Measurements from ENCODE around the gene TPST2. TPM values are rescaled to one million over a fixed set of nuclear protein-coding genes. Genes with fewer than 3 reads are reported as not detected.

Gene TPST2
- total RNA-seq, 1 donor from 2014 or later, result 10.7 TPM

- H3K4me3 Mint-ChIP-seq, result no peak overlapping the region
- H3K27ac Mint-ChIP-seq (ENCODE audit: unreplicated experiment), result no peak overlapping the region
- TF ChIP-seq, protein P1, sequence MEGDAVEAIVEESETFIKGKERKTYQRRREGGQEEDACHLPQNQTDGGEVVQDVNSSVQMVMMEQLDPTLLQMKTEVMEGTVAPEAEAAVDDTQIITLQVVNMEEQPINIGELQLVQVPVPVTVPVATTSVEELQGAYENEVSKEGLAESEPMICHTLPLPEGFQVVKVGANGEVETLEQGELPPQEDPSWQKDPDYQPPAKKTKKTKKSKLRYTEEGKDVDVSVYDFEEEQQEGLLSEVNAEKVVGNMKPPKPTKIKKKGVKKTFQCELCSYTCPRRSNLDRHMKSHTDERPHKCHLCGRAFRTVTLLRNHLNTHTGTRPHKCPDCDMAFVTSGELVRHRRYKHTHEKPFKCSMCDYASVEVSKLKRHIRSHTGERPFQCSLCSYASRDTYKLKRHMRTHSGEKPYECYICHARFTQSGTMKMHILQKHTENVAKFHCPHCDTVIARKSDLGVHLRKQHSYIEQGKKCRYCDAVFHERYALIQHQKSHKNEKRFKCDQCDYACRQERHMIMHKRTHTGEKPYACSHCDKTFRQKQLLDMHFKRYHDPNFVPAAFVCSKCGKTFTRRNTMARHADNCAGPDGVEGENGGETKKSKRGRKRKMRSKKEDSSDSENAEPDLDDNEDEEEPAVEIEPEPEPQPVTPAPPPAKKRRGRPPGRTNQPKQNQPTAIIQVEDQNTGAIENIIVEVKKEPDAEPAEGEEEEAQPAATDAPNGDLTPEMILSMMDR (conservative IDR thresholded peaks at IDR 0.05), result no peak
- DNase-seq (ENCODE audit: low read depth, low spot score), result no peak
- H3K27me3 Mint-ChIP-seq (ENCODE audit: low read depth), result peaks cover 2% of the 10 kb centered on the region
- H3K36me3 Mint-ChIP-seq (ENCODE audit: low read depth), result no peaks in the 10 kb centered on the region
- H3K4me1 Mint-ChIP-seq, result peaks cover 10% of the 10 kb centered on the region
- no peaks in the 10 kb centered on the region for H3K9me3 Mint-ChIP-seq
Observed at GRCh38 chr22:26579331-26579886, 10.5 kb downstream of the TPST2 start.

DNA sequence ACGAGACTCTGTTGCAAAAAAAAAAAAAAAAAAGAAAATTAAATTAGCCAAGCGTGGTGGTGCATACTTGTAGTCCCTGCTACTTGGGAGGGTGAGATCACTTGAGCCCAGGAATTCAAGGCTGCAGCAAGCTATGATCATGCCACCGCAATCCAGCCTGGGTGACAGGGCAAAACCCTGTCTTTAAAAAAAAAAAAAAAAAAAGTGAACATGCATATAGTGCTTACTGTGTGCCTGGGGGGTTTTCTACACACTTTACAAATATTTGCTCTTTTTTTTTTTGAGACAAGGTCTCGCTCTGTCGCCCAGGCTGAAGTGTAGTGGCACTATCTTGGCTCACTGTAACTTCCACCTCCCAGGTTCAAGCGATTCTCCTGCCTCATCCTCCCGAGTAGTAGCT lies 12.9 kb downstream of the TPST2 start:
- H3K27ac Mint-ChIP-seq (ENCODE audit: unreplicated experiment), result no peak overlapping the region
- TF ChIP-seq, protein P1 (conservative IDR thresholded peaks at IDR 0.05), result no peak
- no peak for DNase-seq (ENCODE audit: low read depth, low spot score)
- H3K4me3 Mint-ChIP-seq, result no peak overlapping the region
- no peaks in the 10 kb centered on the region for H3K9me3 Mint-ChIP-seq
- peaks cover 10% of the 10 kb centered on the region for H3K4me1 Mint-ChIP-seq
- peaks cover 2% of the 10 kb centered on the region for H3K27me3 Mint-ChIP-seq (ENCODE audit: low read depth)
- H3K36me3 Mint-ChIP-seq (ENCODE audit: low read depth), result no peaks in the 10 kb centered on the region

DNA sequence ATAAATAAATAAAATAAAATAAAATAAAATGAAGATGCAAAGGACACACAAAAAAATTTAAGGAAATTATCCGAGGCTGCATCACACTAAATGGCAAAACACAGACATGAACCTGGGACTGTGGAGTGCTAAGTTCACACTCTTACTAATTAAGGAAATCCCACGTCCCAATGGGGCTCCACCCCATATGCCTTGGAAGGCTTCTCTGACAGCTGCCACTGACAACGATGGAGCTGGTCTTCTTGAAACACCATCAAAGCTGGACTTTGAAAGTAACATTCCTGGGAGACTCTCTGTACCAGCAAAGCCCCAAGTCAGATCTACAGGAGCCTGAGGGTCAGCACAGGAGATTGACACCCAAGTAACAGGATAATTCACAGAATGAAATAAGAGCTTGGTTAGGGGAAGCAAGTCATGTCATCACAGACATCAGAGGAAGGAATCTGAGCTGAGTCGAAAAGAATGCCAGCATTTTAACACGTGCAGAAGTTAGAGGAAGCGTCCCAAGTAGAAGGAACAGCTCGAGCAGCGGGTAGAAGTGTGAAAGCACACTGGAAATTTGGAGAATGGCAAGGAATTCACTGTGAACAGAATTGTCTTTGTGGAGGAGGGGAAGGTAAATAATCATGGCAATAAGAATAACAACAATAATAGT lies 13.8 kb downstream of the TPST2 start:
- no peak for DNase-seq (ENCODE audit: low read depth, low spot score)
- H3K4me1 Mint-ChIP-seq, result peaks cover 19% of the 10 kb centered on the region
- H3K4me3 Mint-ChIP-seq, result no peak overlapping the region
- peak overlapping the region; percentile 7 for H3K27ac Mint-ChIP-seq (ENCODE audit: unreplicated experiment)
- no peaks in the 10 kb centered on the region for H3K36me3 Mint-ChIP-seq (ENCODE audit: low read depth)
- TF ChIP-seq, protein P1 (conservative IDR thresholded peaks at IDR 0.05), result no peak
- H3K27me3 Mint-ChIP-seq (ENCODE audit: low read depth), result peaks cover 4% of the 10 kb centered on the region
- H3K9me3 Mint-ChIP-seq, result no peaks in the 10 kb centered on the region

- DNase-seq (ENCODE audit: low read depth, low spot score), result no peak
- Mint-ChIP-seq H3K4me1 (peaks cover 26% of the 10 kb centered on the region), H3K27me3 (ENCODE audit: low read depth) (peaks cover 4% of the 10 kb centered on the region), H3K27ac (ENCODE audit: unreplicated experiment) (no peak overlapping the region), H3K36me3 (ENCODE audit: low read depth) (no peaks in the 10 kb centered on the region), H3K9me3 (no peaks in the 10 kb centered on the region), H3K4me3 (no peak overlapping the region)
- TF ChIP-seq, protein P1 (conservative IDR thresholded peaks at IDR 0.05), result no peak
Observed at GRCh38 chr22:26574001-26574723, 15.8 kb downstream of the TPST2 start.

DNA sequence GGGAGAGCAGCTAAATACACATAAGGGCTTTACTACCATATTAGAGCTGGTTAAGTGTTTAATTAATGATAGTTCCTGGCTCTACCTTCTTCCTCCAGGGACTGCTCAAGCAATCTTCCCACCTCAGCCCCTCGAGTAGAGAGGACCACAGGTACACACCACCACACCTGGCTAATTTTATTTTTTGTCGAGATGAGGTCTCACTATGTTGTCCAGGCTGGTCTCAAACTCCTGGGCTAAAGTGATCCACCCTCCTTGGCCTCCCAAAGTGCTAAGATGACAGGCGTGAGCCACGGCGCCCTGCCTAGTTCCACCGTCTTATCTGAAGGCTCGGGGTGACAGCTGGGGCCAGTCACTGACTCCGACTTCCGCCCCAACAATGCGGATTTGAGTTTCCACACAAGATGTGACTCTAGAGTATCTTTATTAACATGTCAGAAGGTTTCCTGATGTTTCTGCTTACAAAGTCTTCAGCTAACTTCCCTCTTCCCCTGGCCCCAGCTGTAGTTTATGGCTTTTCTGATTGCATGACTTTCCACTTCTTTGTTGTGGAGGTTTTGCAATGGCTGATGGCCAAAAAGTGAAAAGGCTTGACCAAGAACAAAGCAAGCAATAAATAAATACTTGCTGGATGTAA lies 16.8 kb downstream of the TPST2 start:
- Mint-ChIP-seq H3K4me3 (no peak overlapping the region), H3K9me3 (no peaks in the 10 kb centered on the region), H3K27ac (ENCODE audit: unreplicated experiment) (peak overlapping the region; percentile 64), H3K27me3 (ENCODE audit: low read depth) (peaks cover 4% of the 10 kb centered on the region), H3K4me1 (peaks cover 34% of the 10 kb centered on the region), H3K36me3 (ENCODE audit: low read depth) (no peaks in the 10 kb centered on the region)
- TF ChIP-seq, protein P1 (conservative IDR thresholded peaks at IDR 0.05), result no peak
- DNase-seq (ENCODE audit: low read depth, low spot score), result no peak
